GM21360 (cell line): Measurements from ENCODE around the gene VAMP1.
"Not testable (repeated sequence)": the region's sequence is repeated elsewhere in the genome, so short reads cannot be mapped to it uniquely, and the experiment has no call there.

Source experiments
- ATAC-seq: cut with Tn5 transposase; IDR thresholded peaks from one replicate; pipeline ENCODE4 v1.9.1; 2021; ENCODE audit warnings: mild to moderate bottlenecking, moderate library complexity; ENCODE audit not compliant: unreplicated experiment

The VAMP1 gene

GRCh38 chr12:6451348-6452244 is 18.9 kb downstream of the VAMP1 start, which contains the start of gene TAPBPL:
Gene TAPBPL, plus strand, starts transcription at chr12:6452042. Its CDS starts 207 bp downstream, at chr12:6452249.
- peak; percentile 47 for ATAC-seq

- ATAC-seq, result no peak
These were observed 19.6 kb downstream of the VAMP1 start for GRCh38 chr12:6450869-6451347.

- no peak for ATAC-seq
These were observed 20.2 kb downstream of the VAMP1 start for GRCh38 chr12:6450091-6450868.

GRCh38 chr12:6444704-6445688 is 25.5 kb downstream of the VAMP1 start, which contains the start of gene CD27:
Gene CD27, plus strand, starts transcription at chr12:6444955. Its CDS starts 141 bp downstream, at chr12:6445096.
- ATAC-seq, result no peak

GRCh38 chr12:6444031-6444430 is 26.4 kb downstream of the VAMP1 start:
- ATAC-seq, result no peak

- ATAC-seq, result no peak
These were observed 27.0 kb downstream of the VAMP1 start for GRCh38 chr12:6443361-6443983.

- ATAC-seq, result no peak
These were observed 27.6 kb downstream of the VAMP1 start for GRCh38 chr12:6442836-6443235.

GRCh38 chr12:6440391-6440790 is 30.1 kb downstream of the VAMP1 start:
- ATAC-seq, result no peak

GRCh38 chr12:6438345-6438744 is 32.1 kb downstream of the VAMP1 start:
- no peak for ATAC-seq

- no peak for ATAC-seq
These were observed 32.9 kb downstream of the VAMP1 start for GRCh38 chr12:6437586-6437985.

- ATAC-seq, result no peak
These were observed 34.3 kb downstream of the VAMP1 start for GRCh38 chr12:6435961-6436715.

- ATAC-seq, result no peak
These were observed 36.0 kb downstream of the VAMP1 start for GRCh38 chr12:6434205-6435140.

- ATAC-seq, result no peak
These were observed 37.5 kb downstream of the VAMP1 start for GRCh38 chr12:6432991-6433390.

GRCh38 chr12:6430124-6430989 is 40.1 kb downstream of the VAMP1 start:
- ATAC-seq, result no peak

- ATAC-seq, result no peak
These were observed 42.2 kb downstream of the VAMP1 start for GRCh38 chr12:6428326-6428725.

GRCh38 chr12:6427796-6428195 is 42.7 kb downstream of the VAMP1 start:
- ATAC-seq, result not testable (repeated sequence)
